Ishikawa (cell line): Measurements from ENCODE around the gene FIGN.

ENCODE experiments used
- CEBPB ChIP-seq: IDR thresholded peaks from 2 replicates; pipeline ENCODE4 v1.6.1; 2012
- CREB1 ChIP-seq: IDR thresholded peaks from 2 replicates; pipeline ENCODE4 v1.6.1; 2012; ENCODE audit warnings: low read depth
- EGR1 ChIP-seq: IDR thresholded peaks from 2 replicates; pipeline ENCODE4 v1.6.1; 2012
- EP300 ChIP-seq: IDR thresholded peaks from 2 replicates; pipeline ENCODE4 v1.6.1; 2012; ENCODE audit warnings: borderline replicate concordance
- FOXM1 ChIP-seq: IDR thresholded peaks from 2 replicates; pipeline ENCODE4 v1.6.1; 2012; ENCODE audit warnings: low read depth, borderline replicate concordance
- NFIC ChIP-seq: IDR thresholded peaks from 2 replicates; pipeline ENCODE4 v1.6.1; 2012
- RAD21 ChIP-seq: IDR thresholded peaks from 2 replicates; pipeline ENCODE4 v1.6.1; 2012; ENCODE audit warnings: low read depth
- TAF1 ChIP-seq: IDR thresholded peaks from 2 replicates; pipeline ENCODE4 v1.6.1; 2012; ENCODE audit warnings: low read depth, mild to moderate bottlenecking
- TCF12 ChIP-seq: IDR thresholded peaks from 2 replicates; pipeline ENCODE4 v1.6.1; 2012; ENCODE audit warnings: low read depth
- TEAD4 ChIP-seq: IDR thresholded peaks from 2 replicates; pipeline ENCODE4 v1.6.1; 2012
- USF1 ChIP-seq: IDR thresholded peaks from 2 replicates; pipeline ENCODE4 v1.6.1; 2012
- YY1 ChIP-seq: IDR thresholded peaks from 2 replicates; pipeline ENCODE4 v1.6.1; 2012; ENCODE audit warnings: low read depth
- ZBTB7A ChIP-seq: IDR thresholded peaks from 2 replicates; pipeline ENCODE4 v1.6.1; 2012; ENCODE audit warnings: low read depth
- TF ChIP-seq, protein P1 (sequence below): IDR thresholded peaks from 2 replicates; pipeline ENCODE4 v1.6.1; 2012
- TF ChIP-seq, protein P2 (sequence below): IDR thresholded peaks from 2 replicates; pipeline ENCODE4 v1.6.1; 2012; ENCODE audit warnings: low read depth, mild to moderate bottlenecking

FIGN gene

DNA sequence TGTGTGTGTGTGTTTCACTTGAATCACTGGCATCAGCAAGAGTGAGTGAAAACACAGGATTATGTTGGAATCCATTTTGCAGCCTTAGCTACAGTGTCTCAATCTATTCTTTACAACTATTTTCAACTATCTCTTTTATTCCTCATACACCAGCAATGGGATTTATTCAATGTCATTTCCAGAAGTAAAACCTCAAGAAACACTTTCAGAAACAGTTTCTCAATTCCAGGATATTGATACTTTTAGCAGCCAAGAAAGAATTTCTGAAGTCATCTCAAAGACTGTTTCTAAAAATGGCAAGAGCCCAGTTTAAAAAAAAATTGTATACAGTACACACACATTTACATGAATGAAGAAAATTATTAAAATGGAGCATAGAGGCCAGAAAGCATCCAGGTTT is 171.6 kb downstream of the FIGN start:
- TF ChIP-seq TEAD4: no peak
- no peak for TF ChIP-seq EGR1
- TF ChIP-seq ZBTB7A: no peak
- TF ChIP-seq USF1: no peak
- no peak for TF ChIP-seq FOXM1
- no peak for TF ChIP-seq CEBPB
- no peak for TF ChIP-seq YY1
- TF ChIP-seq NFIC: no peak
- TF ChIP-seq RAD21: no peak
- no peak for TF ChIP-seq CREB1
- TF ChIP-seq TCF12: no peak
- TF ChIP-seq, protein P1, sequence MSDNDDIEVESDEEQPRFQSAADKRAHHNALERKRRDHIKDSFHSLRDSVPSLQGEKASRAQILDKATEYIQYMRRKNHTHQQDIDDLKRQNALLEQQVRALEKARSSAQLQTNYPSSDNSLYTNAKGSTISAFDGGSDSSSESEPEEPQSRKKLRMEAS: no peak
- TF ChIP-seq EP300: no peak
- TF ChIP-seq TAF1: no peak
- TF ChIP-seq, protein P2, sequence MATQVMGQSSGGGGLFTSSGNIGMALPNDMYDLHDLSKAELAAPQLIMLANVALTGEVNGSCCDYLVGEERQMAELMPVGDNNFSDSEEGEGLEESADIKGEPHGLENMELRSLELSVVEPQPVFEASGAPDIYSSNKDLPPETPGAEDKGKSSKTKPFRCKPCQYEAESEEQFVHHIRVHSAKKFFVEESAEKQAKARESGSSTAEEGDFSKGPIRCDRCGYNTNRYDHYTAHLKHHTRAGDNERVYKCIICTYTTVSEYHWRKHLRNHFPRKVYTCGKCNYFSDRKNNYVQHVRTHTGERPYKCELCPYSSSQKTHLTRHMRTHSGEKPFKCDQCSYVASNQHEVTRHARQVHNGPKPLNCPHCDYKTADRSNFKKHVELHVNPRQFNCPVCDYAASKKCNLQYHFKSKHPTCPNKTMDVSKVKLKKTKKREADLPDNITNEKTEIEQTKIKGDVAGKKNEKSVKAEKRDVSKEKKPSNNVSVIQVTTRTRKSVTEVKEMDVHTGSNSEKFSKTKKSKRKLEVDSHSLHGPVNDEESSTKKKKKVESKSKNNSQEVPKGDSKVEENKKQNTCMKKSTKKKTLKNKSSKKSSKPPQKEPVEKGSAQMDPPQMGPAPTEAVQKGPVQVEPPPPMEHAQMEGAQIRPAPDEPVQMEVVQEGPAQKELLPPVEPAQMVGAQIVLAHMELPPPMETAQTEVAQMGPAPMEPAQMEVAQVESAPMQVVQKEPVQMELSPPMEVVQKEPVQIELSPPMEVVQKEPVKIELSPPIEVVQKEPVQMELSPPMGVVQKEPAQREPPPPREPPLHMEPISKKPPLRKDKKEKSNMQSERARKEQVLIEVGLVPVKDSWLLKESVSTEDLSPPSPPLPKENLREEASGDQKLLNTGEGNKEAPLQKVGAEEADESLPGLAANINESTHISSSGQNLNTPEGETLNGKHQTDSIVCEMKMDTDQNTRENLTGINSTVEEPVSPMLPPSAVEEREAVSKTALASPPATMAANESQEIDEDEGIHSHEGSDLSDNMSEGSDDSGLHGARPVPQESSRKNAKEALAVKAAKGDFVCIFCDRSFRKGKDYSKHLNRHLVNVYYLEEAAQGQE: no peak

DNA sequence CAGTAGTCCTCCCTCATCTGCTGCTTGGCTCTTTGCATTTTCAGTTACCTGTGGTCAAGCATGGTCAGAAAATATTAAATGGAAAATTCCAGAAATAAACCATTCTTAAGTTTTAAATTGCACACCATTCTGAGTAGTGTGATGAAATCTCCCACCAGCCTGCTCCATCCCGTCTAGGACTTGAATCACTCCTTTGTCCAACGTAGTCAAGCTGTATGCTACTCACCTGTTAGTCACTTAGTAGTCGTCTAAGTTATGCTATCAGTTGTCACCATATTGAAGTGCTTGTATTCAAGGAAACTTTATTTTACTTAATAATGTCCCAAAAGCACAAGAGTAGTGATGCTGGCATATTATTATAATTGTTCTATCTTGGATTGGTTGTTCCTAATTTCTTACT is 172.5 kb downstream of the FIGN start:
- TF ChIP-seq CEBPB (no peak), CREB1 (no peak), USF1 (no peak), RAD21 (no peak), TAF1 (no peak), EGR1 (no peak), YY1 (no peak), ZBTB7A (no peak), EP300 (no peak), TEAD4 (no peak), FOXM1 (no peak), NFIC (no peak), TCF12 (no peak)
- TF ChIP-seq, protein P1: no peak
- TF ChIP-seq, protein P2: no peak

DNA sequence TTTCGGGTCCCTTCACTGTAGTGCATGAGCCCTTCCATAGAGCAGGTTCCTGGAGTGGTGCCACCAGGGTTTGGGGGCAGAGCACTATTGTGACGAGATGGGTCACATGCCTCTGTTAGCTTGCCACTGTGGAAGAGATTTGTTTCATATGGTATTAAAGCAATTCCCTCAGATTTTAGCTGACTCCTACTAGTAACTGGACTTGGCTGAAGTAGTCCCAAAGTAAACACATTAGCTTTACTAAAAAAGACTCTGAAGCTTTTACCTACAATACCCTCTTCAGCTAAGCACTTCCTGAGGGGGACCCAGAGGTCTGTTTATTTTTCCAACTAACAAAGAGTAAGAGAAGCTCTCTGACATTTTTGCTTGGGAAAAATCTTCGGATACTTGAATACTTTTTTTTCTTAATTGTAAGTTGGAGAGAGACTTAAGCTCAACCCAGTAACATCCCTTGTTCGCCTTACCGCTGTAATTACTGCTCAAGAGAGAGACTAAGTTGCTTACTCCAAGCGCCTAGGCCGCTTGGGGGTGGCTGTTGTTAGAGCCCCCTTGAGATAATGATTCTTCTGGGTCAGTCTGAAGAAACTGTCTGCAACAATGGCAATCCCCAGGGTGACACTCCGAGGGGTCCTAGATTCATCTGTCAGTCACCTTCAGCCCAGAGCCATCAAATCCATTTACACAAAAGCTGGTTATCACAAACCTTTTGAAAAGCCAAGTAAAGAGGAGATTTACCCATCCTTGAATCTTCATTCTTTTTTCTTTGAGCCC is 177.4 kb downstream of the FIGN start:
- TF ChIP-seq TCF12 (no peak), NFIC (no peak), USF1 (no peak), ZBTB7A (no peak), RAD21 (no peak)
- TF ChIP-seq, protein P2: no peak

- TF ChIP-seq USF1: no peak
- TF ChIP-seq YY1: no peak
- TF ChIP-seq FOXM1: no peak
- no peak for TF ChIP-seq TEAD4
- TF ChIP-seq, protein P1: no peak
- TF ChIP-seq EP300: no peak
- TF ChIP-seq TCF12: no peak
- no peak for TF ChIP-seq NFIC
- no peak for TF ChIP-seq RAD21
- TF ChIP-seq, protein P2: no peak
- no peak for TF ChIP-seq CEBPB
- TF ChIP-seq CREB1: no peak
- no peak for TF ChIP-seq TAF1
- no peak for TF ChIP-seq EGR1
- TF ChIP-seq ZBTB7A: no peak
These were observed 179.3 kb downstream of the FIGN start for GRCh38 chr2:163556511-163556910.
